K562 (cell line): Measurements from ENCODE around the gene CTNS. TPM values are rescaled to one million over a fixed set of nuclear protein-coding genes. Genes with fewer than 3 reads are reported as not detected.

Source experiments
- GTF2F1 ChIP-seq: IDR thresholded peaks from 2 replicates; pipeline ENCODE4 v1.6.1; 2011; ENCODE audit warnings: low read depth, low read length, improper control_type of control experiment
- MEF2D ChIP-seq: conservative IDR thresholded peaks from 2 replicates; pipeline ENCODE4 v1.6.1; 2016; ENCODE audit warnings: low read depth, missing genetic modification characterization, missing compliant biosample characterization
- ZNF75A ChIP-seq: fragments of 450-650 bp; formaldehyde crosslinking; IDR thresholded peaks from 2 replicates; pipeline ENCODE4 v1.4.0; 2020; ENCODE audit warnings: mild to moderate bottlenecking
- ZNF785 ChIP-seq: fragments of 250-450 bp; sonication (Bioruptor Pico); IDR thresholded peaks from 2 replicates; pipeline ENCODE4 v1.4.0; 2020; ENCODE audit warnings: mild to moderate bottlenecking
- polyA plus RNA-seq, 8 experiments: library from polyadenylated mRNA; depleted of rRNA in 4 of 8; stranded (reverse) in 5 of 8; unstranded in 3 of 8; fragments of >200 nt; fragmentation: Nextera tagmentation in 2 of 8; fragmentation: Illumina TruSeq in 1 of 8; extraction: Ambion mirVana in 2 of 8; extraction: Trizol in 1 of 8; gene quantifications; 2 replicates each; pipeline versions ENCODE4 v1.2.1 to v1.2.3, GENCODE V29; 2011 to 2014; ENCODE audit warnings: inconsistent platforms in 1 of 8, missing spikeins in 1 of 8
- total RNA-seq, 7 experiments: library from RNA; depleted of rRNA in 6 of 7; stranded (reverse); fragments of >200 nt in 6 of 7; fragmentation: Illumina TruSeq in 2 of 7; extraction: Trizol in 2 of 7; gene quantifications; 2 replicates each; pipeline versions ENCODE4 v1.2.1 to v1.2.3, GENCODE V29; 2011 to 2021; ENCODE audit warnings: low replicate concordance in 1 of 7
- TF ChIP-seq, protein P1 (sequence below), 2 experiments: fragments of 450-650 bp in 1 of 2; sonication (generic) in 1 of 2; formaldehyde crosslinking in 1 of 2; IDR thresholded peaks; 2 replicates each; pipeline versions ENCODE4 v1.7.1 to v1.9.0; 2016 to 2022; ENCODE audit warnings: inconsistent platforms in 1 of 2, mild to moderate bottlenecking in 1 of 2, missing genetic modification reagents in 1 of 2
- TF ChIP-seq, protein P2 (sequence below): fragments of 450-650 bp; IDR thresholded peaks from 2 replicates; pipeline ENCODE4 v1.6.1; 2016; ENCODE audit warnings: low read depth
- TF ChIP-seq, protein P3 (sequence below), 2 experiments: IDR thresholded peaks; 2 replicates each; pipeline ENCODE4 v1.6.1; 2012; ENCODE audit warnings: improper control_type of control experiment in 2 of 2, low read depth in 2 of 2, low read length in 2 of 2, borderline replicate concordance in 1 of 2

The CTNS gene
- total and polyA plus RNA-seq, 9 of the 15 experiments (the other 6 are each of a cell fraction or from before 2014, with no cell fraction given) = 0.66 to 8.4 (median 4.9) TPM

DNA sequence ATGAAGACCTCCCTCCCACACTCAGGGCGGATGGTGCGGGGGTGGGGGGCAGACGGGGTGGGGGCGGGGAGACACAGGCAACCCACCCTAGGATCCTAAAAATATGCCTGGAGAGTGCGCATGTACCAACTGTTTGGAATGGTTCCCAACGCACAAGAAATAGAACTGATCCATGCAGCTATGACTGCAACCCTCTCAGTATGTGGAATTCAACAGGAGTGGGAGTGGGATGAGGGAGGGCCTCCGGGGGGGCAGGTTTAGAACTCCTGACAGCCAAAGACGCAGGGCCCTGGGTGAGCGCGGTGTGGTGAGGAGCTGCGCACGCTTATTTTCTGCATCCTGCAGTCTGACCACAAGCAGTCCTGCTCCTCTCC, 60.5 kb downstream of the CTNS start (continued):
- TF ChIP-seq, protein P1, sequence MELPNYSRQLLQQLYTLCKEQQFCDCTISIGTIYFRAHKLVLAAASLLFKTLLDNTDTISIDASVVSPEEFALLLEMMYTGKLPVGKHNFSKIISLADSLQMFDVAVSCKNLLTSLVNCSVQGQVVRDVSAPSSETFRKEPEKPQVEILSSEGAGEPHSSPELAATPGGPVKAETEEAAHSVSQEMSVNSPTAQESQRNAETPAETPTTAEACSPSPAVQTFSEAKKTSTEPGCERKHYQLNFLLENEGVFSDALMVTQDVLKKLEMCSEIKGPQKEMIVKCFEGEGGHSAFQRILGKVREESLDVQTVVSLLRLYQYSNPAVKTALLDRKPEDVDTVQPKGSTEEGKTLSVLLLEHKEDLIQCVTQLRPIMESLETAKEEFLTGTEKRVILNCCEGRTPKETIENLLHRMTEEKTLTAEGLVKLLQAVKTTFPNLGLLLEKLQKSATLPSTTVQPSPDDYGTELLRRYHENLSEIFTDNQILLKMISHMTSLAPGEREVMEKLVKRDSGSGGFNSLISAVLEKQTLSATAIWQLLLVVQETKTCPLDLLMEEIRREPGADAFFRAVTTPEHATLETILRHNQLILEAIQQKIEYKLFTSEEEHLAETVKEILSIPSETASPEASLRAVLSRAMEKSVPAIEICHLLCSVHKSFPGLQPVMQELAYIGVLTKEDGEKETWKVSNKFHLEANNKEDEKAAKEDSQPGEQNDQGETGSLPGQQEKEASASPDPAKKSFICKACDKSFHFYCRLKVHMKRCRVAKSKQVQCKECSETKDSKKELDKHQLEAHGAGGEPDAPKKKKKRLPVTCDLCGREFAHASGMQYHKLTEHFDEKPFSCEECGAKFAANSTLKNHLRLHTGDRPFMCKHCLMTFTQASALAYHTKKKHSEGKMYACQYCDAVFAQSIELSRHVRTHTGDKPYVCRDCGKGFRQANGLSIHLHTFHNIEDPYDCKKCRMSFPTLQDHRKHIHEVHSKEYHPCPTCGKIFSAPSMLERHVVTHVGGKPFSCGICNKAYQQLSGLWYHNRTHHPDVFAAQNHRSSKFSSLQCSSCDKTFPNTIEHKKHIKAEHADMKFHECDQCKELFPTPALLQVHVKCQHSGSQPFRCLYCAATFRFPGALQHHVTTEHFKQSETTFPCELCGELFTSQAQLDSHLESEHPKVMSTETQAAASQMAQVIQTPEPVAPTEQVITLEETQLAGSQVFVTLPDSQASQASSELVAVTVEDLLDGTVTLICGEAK (IDR thresholded peaks at IDR 0.05) = no peak
- TF ChIP-seq, protein P1 (CRISPR knock-in tag; IDR thresholded peaks at IDR 0.05) = no peak
- TF ChIP-seq, protein P2, sequence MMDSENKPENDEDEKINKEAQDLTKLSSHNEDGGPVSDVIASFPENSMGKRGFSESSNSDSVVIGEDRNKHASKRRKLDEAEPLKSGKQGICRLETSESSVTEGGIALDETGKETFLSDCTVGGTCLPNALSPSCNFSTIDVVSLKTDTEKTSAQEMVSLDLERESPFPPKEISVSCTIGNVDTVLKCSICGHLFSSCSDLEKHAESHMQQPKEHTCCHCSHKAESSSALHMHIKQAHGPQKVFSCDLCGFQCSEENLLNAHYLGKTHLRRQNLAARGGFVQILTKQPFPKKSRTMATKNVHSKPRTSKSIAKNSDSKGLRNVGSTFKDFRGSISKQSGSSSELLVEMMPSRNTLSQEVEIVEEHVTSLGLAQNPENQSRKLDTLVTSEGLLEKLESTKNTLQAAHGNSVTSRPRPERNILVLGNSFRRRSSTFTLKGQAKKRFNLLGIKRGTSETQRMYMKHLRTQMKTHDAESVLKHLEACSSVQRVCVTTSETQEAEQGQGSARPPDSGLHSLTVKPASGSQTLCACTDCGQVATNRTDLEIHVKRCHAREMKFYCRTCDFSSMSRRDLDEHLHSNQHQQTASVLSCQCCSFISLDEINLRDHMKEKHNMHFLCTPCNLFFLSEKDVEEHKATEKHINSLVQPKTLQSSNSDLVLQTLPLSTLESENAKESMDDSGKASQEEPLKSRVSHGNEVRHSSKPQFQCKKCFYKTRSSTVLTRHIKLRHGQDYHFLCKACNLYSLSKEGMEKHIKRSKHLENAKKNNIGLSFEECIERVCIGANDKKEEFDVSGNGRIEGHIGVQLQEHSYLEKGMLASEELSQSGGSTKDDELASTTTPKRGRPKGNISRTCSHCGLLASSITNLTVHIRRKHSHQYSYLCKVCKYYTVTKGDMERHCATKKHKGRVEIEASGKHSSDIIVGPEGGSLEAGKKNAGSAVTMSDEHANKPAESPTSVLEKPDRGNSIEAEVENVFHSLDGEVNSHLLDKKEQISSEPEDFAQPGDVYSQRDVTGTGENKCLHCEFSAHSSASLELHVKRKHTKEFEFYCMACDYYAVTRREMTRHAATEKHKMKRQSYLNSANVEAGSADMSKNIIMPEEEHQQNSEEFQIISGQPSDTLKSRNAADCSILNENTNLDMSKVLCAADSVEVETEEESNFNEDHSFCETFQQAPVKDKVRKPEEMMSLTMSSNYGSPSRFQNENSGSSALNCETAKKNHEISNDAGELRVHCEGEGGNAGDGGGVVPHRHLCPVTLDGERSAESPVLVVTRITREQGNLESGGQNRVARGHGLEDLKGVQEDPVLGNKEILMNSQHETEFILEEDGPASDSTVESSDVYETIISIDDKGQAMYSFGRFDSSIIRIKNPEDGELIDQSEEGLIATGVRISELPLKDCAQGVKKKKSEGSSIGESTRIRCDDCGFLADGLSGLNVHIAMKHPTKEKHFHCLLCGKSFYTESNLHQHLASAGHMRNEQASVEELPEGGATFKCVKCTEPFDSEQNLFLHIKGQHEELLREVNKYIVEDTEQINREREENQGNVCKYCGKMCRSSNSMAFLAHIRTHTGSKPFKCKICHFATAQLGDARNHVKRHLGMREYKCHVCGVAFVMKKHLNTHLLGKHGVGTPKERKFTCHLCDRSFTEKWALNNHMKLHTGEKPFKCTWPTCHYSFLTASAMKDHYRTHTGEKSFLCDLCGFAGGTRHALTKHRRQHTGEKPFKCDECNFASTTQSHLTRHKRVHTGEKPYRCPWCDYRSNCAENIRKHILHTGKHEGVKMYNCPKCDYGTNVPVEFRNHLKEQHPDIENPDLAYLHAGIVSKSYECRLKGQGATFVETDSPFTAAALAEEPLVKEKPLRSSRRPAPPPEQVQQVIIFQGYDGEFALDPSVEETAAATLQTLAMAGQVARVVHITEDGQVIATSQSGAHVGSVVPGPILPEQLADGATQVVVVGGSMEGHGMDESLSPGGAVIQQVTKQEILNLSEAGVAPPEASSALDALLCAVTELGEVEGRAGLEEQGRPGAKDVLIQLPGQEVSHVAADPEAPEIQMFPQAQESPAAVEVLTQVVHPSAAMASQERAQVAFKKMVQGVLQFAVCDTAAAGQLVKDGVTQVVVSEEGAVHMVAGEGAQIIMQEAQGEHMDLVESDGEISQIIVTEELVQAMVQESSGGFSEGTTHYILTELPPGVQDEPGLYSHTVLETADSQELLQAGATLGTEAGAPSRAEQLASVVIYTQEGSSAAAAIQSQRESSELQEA = no peak
- TF ChIP-seq ZNF75A (no peak), MEF2D (tag) (no peak), ZNF785 (no peak), GTF2F1 (no peak)
- TF ChIP-seq, protein P3, sequence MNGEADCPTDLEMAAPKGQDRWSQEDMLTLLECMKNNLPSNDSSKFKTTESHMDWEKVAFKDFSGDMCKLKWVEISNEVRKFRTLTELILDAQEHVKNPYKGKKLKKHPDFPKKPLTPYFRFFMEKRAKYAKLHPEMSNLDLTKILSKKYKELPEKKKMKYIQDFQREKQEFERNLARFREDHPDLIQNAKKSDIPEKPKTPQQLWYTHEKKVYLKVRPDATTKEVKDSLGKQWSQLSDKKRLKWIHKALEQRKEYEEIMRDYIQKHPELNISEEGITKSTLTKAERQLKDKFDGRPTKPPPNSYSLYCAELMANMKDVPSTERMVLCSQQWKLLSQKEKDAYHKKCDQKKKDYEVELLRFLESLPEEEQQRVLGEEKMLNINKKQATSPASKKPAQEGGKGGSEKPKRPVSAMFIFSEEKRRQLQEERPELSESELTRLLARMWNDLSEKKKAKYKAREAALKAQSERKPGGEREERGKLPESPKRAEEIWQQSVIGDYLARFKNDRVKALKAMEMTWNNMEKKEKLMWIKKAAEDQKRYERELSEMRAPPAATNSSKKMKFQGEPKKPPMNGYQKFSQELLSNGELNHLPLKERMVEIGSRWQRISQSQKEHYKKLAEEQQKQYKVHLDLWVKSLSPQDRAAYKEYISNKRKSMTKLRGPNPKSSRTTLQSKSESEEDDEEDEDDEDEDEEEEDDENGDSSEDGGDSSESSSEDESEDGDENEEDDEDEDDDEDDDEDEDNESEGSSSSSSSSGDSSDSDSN (IDR thresholded peaks at IDR 0.05; ENCODE audit: borderline replicate concordance in 1 of 2, low read depth in 2 of 2, low read length in 2 of 2) = no peak
